Bronchial epithelial cell (primary cell): ENCODE measurements around the gene C16orf90. TPM values are rescaled to one million over a fixed set of nuclear protein-coding genes. Genes with fewer than 3 reads are reported as not detected.

Source experiments
- DNase-seq: peaks from one replicate; pipeline ENCODE4 v3.0.0-alpha.2; 2010; ENCODE audit warnings: low read depth
- FAIRE-seq: peaks from 2 replicates; lab custom pipeline; 2011; peaks lifted over from hg19 to GRCh38; lab: Jason Lieb, UNC
- H3K27me3 ChIP-seq: 2 replicates; pipeline ENCODE4 v1.5.1; 2011; ENCODE audit warnings: low read length; ENCODE audit not compliant: control insufficient read depth, insufficient read depth
- H3K36me3 ChIP-seq: 2 replicates; pipeline ENCODE4 v1.5.1; 2011; ENCODE audit warnings: low read length; ENCODE audit not compliant: control insufficient read depth, insufficient read depth
- H3K4me3 ChIP-seq: 2 replicates; pipeline ENCODE4 v1.5.1; 2011; ENCODE audit warnings: mild to moderate bottlenecking, low read depth, low read length, control low read depth
- total RNA-seq: library from RNA; depleted of rRNA; stranded (reverse); fragments of >200 nt; gene quantifications from 2 replicates; pipeline ENCODE4 v1.2.1, GENCODE V29; 2014
- TF ChIP-seq, protein P1 (sequence below): IDR thresholded peaks from 2 replicates; pipeline ENCODE4 v1.5.1; 2011; ENCODE audit warnings: mild to moderate bottlenecking, moderate library complexity, low read length, control low read depth, inconsistent platforms; ENCODE audit not compliant: insufficient read depth, severe bottlenecking

C16orf90 gene
- total RNA-seq, 1 donor from 2014 or later, result not detected

DNA sequence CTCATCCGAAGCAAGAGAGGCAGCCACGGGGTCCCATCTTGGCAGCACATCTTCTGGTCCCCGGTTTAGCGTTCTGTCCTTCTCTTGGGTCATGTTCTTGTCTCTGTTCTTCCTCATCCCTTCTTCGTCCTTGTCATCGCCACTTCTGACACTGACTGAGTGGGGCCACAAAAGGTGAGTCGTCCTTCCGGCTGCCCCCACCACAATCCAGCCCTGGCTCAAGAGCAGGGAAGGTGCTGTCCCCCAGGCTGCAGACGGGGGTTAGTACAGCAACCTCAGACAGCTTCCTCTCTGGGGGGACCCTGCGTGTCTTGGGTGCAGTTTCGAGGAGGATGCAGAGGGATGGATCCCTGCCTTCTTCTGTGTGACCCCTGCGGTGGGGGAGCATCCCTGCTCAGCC is 30.0 kb downstream of the C16orf90 start:
- H3K4me3 ChIP-seq, result no peak overlapping the region
- FAIRE-seq (no peak), DNase-seq (no peak)
- H3K36me3 ChIP-seq, result peaks cover 8% of the 10 kb centered on the region
- H3K27me3 ChIP-seq, result no peaks in the 10 kb centered on the region
- TF ChIP-seq, protein P1, sequence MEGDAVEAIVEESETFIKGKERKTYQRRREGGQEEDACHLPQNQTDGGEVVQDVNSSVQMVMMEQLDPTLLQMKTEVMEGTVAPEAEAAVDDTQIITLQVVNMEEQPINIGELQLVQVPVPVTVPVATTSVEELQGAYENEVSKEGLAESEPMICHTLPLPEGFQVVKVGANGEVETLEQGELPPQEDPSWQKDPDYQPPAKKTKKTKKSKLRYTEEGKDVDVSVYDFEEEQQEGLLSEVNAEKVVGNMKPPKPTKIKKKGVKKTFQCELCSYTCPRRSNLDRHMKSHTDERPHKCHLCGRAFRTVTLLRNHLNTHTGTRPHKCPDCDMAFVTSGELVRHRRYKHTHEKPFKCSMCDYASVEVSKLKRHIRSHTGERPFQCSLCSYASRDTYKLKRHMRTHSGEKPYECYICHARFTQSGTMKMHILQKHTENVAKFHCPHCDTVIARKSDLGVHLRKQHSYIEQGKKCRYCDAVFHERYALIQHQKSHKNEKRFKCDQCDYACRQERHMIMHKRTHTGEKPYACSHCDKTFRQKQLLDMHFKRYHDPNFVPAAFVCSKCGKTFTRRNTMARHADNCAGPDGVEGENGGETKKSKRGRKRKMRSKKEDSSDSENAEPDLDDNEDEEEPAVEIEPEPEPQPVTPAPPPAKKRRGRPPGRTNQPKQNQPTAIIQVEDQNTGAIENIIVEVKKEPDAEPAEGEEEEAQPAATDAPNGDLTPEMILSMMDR, result no peak

DNA sequence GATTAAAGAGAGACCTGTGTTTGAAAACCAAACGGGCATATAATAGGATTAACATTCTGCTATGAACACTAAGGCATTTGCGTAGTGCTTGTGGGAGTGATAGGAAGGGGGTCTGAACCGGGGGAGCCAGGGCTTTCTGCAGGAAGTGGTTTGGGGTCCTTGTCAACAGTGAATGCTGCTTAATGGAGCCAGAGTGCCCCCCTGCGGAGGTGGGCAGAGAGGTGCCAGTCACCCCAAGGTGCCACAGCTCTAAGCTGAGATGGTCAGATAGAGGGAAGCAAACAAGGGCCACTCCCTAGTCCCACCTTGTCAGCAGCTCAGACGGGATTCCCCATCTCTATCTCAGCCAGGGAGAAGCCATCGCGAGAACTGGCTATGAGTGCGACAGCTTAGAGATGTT is 34.1 kb downstream of the C16orf90 start:
- no peak for DNase-seq
- FAIRE-seq, result no peak
- Histone ChIP-seq H3K27me3 (no peaks in the 10 kb centered on the region), H3K4me3 (no peak overlapping the region), H3K36me3 (peaks cover 3% of the 10 kb centered on the region)
- TF ChIP-seq, protein P1, result no peak

DNA sequence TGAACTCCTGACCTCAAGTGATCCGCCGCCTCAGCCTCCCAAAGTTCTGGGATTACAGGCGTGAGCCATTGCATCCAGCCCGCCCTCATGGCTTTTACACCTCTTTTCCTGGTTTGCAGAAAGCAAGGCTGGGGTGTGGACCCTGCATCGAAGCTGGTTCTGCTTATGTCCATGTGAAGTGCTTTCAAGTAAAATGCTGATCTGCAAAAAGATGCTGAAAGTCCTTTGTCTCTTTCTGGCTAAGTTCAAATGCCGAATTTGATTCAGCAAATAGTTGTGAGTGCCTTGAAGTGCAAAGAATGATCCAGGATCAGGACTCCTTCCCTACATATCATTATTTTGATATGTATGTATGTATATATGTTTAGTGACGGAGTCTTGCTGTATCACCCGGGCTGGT is 34.7 kb downstream of the C16orf90 start:
- TF ChIP-seq, protein P1, result no peak
- no peak for FAIRE-seq

DNA sequence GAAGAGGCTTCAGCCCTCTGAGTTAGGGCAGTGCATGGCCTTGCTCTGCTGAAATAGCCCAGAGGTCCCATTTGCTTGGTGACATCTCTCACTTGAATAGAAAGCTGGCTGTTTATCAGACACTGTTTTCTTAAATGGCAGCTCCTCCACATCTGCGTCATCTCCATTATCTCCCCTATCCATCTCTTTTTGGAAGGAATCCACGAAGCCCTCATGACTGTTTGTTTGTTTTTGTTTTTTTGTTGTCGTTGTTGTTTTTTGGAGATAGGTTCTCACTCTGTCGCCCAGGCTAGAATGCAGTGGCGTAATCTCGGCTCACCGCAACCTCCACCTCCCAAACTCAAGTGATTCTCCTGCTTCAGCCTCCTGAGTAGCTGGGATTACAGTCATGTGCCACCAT is 35.2 kb downstream of the C16orf90 start:
- no peak for DNase-seq
- no peak overlapping the region for H3K4me3 ChIP-seq
- TF ChIP-seq, protein P1, result no peak

More for the DNA sequence above, 34.7 kb downstream of the C16orf90 start:
- peaks cover 3% of the 10 kb centered on the region for H3K36me3 ChIP-seq
- no peaks in the 10 kb centered on the region for H3K27me3 ChIP-seq
- H3K4me3 ChIP-seq, result no peak overlapping the region
- DNase-seq, result no peak

DNA sequence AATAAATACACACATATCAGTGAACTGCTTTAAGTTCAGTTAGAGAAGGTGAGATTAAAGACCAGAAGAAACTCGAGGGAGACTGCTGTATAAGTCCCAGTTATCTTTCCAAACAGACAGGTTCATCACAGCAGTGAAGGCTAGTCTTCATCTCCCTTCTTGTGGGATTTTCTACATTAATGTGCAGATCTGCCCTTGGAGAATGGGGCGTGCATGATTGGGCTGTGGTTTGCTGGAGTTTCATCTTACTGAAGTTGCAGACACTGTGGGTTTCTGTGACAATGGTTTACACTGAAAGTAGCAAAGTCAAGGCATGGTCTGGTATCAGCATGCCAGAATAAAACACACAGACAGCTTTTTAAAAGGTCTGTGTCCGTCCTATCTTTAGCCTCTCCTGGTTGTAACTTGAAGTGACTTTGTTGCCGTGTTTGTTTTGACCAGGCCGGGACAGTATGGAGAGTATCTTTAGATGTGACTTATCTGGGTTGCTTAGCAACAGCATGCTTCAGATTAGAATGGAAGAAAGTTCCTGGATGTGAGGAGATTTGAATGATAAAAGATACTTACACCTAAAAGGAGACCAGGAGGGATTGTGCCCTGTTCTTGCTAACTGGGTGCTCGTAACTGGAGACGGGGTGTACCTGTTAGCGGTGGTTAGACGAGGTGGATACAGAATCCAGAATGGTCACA is 35.7 kb downstream of the C16orf90 start:
- FAIRE-seq (no peak), DNase-seq (no peak)
- no peak overlapping the region for H3K4me3 ChIP-seq

More for the DNA sequence above, 35.2 kb downstream of the C16orf90 start:
- Histone ChIP-seq H3K27me3 (no peaks in the 10 kb centered on the region), H3K36me3 (peaks cover under 1% of the 10 kb centered on the region)
- no peak for FAIRE-seq

More for the DNA sequence above, 35.7 kb downstream of the C16orf90 start:
- Histone ChIP-seq H3K27me3 (no peaks in the 10 kb centered on the region), H3K36me3 (no peaks in the 10 kb centered on the region)
- TF ChIP-seq, protein P1, result no peak
